H1 (cell line): ENCODE data around the gene TRAF5. TPM values are rescaled to one million over a fixed set of nuclear protein-coding genes. Genes with fewer than 3 reads are reported as not detected.

Source experiments
- CTCF ChIA-PET: fragments of 300-600 bp; sonication (Branson Sonifier 250); formaldehyde crosslinking; loops from one replicate; lab custom pipeline; 2021; ENCODE audit not compliant: partially characterized antibody; lab: Charles Lee
- POLR2A ChIA-PET: fragments of 300-600 bp; sonication (Branson Sonifier 250); formaldehyde crosslinking; loops from one replicate; lab custom pipeline; 2021; ENCODE audit warnings: inconsistent platforms; ENCODE audit not compliant: partially characterized antibody; lab: Charles Lee
- DNase-seq, 2 experiments: peaks; one replicate each; pipeline versions ENCODE4 v3.0.0 to v3.0.0-alpha.2; 2010 to 2022; ENCODE audit warnings: low spot score in 2 of 2, low read depth in 1 of 2, mixed read lengths in 1 of 2
- FAIRE-seq: peaks from 2 replicates; lab custom pipeline; 2011; peaks lifted over from hg19 to GRCh38; lab: Jason Lieb, UNC
- H2AFZ ChIP-seq: 2 replicates; pipeline ENCODE4 v1.8.1; 2012; ENCODE audit warnings: low read length, inconsistent platforms
- H2AK5ac ChIP-seq: 2 replicates; pipeline ENCODE4 v1.6.1; 2013; ENCODE audit warnings: low read depth, low read length
- H2BK120ac ChIP-seq: replicated peaks from 2 replicates; pipeline ENCODE3; 2013; ENCODE audit warnings: low read depth, low read length, inconsistent platforms
- H2BK12ac ChIP-seq: 2 replicates; pipeline ENCODE4 v1.6.1; 2013; ENCODE audit warnings: low read depth, low read length
- H2BK15ac ChIP-seq: 2 replicates; pipeline ENCODE4 v1.6.1; 2013; ENCODE audit warnings: low read length
- H2BK20ac ChIP-seq: 2 replicates; pipeline ENCODE4 v1.6.1; 2013; ENCODE audit warnings: low read length
- H2BK5ac ChIP-seq: 2 replicates; pipeline ENCODE4 v1.6.1; 2013; ENCODE audit warnings: low read depth, low read length
- H3K14ac ChIP-seq: 2 replicates; pipeline ENCODE4 v1.6.1; 2013; ENCODE audit warnings: inconsistent platforms; ENCODE audit not compliant: insufficient read length
- H3K18ac ChIP-seq: 2 replicates; pipeline ENCODE4 v1.6.1; 2013; ENCODE audit warnings: low read length; ENCODE audit errors: extremely low read depth
- H3K23ac ChIP-seq: 2 replicates; pipeline ENCODE4 v1.6.1; 2013; ENCODE audit warnings: inconsistent platforms; ENCODE audit not compliant: insufficient read length
- H3K23me2 ChIP-seq: 2 replicates; pipeline ENCODE4 v1.6.1; 2013; ENCODE audit warnings: low read depth, low read length
- H3K27ac ChIP-seq: 2 replicates; pipeline ENCODE4 v1.6.1; 2011; ENCODE audit warnings: low read depth, low read length, inconsistent platforms
- H3K27me3 ChIP-seq, 4 experiments: replicated peaks in 1 of 4; 1 replicate in 1 of 4; 2 replicates in 3 of 4; pipeline versions ENCODE4 v1.6.1 to v1.8.1; 2011 to 2013; ENCODE audit warnings: low read length in 3 of 4, mild to moderate bottlenecking in 3 of 4, inconsistent platforms in 2 of 4, mixed read lengths in 2 of 4, moderate library complexity in 1 of 4; ENCODE audit not compliant: control insufficient read depth in 3 of 4, insufficient read depth in 3 of 4; ENCODE audit errors: extremely low read depth in 1 of 4
- H3K36me3 ChIP-seq, 4 experiments: 2 replicates each; pipeline versions ENCODE4 v1.6.1 to v1.8.1; 2011 to 2013; ENCODE audit warnings: mild to moderate bottlenecking in 4 of 4, low read length in 3 of 4, moderate library complexity in 2 of 4, control low read depth in 1 of 4, inconsistent platforms in 1 of 4; ENCODE audit not compliant: insufficient read depth in 4 of 4, control insufficient read depth in 2 of 4
- H3K4ac ChIP-seq: replicated peaks from 2 replicates; pipeline ENCODE3; 2013; ENCODE audit warnings: low read length, low read depth, mixed read lengths, inconsistent platforms; ENCODE audit not compliant: insufficient read length
- H3K4me1 ChIP-seq, 4 experiments: replicated peaks in 1 of 4; 1 replicate in 1 of 4; 2 replicates in 3 of 4; pipeline versions ENCODE4 v1.6.1 to v1.8.1; 2011 to 2013; ENCODE audit warnings: low read length in 3 of 4, inconsistent platforms in 2 of 4, mixed read lengths in 1 of 4; ENCODE audit not compliant: insufficient read depth in 4 of 4, control insufficient read depth in 3 of 4
- H3K4me2 ChIP-seq, 2 experiments: 2 replicates each; pipeline versions ENCODE4 v1.6.1 to v1.8.1; 2011 to 2013; ENCODE audit warnings: low read depth in 2 of 2, low read length in 2 of 2, control low read depth in 1 of 2, inconsistent platforms in 1 of 2, mild to moderate bottlenecking in 1 of 2; ENCODE audit not compliant: insufficient read depth in 1 of 2
- H3K4me3 ChIP-seq, 4 experiments: fragments of 200-600, 300-600 bp in 1 of 4; sonication (generic), shearing (Covaris generic), sonication (Bioruptor Twin) in 1 of 4; 2 replicates each; pipeline versions ENCODE4 v1.5.1 to v1.8.1; 2011 to 2016; ENCODE audit warnings: low read length in 4 of 4, low read depth in 3 of 4, control low read depth in 2 of 4, inconsistent platforms in 2 of 4, mild to moderate bottlenecking in 2 of 4, mixed read lengths in 1 of 4, moderate library complexity in 1 of 4; ENCODE audit not compliant: insufficient read depth in 2 of 4; ENCODE audit errors: extremely low read depth in 1 of 4
- H3K56ac ChIP-seq: replicated peaks from 2 replicates; pipeline ENCODE3; 2013; ENCODE audit warnings: low read depth, mild to moderate bottlenecking, mixed read lengths, low read length, inconsistent platforms; ENCODE audit not compliant: insufficient read length
- H3K79me1 ChIP-seq: 2 replicates; pipeline ENCODE4 v1.6.1; 2013; ENCODE audit warnings: low read depth, low read length, control low read depth
- H3K79me2 ChIP-seq, 2 experiments: 2 replicates each; pipeline versions ENCODE4 v1.6.1 to v1.8.1; 2012 to 2013; ENCODE audit warnings: low read length in 2 of 2, mild to moderate bottlenecking in 2 of 2, inconsistent platforms in 1 of 2; ENCODE audit not compliant: insufficient read depth in 2 of 2, control insufficient read depth in 1 of 2
- H3K9ac ChIP-seq, 4 experiments: replicated peaks in 1 of 4; 1 replicate in 1 of 4; 2 replicates in 3 of 4; pipeline versions ENCODE4 v1.6.1 to v1.8.1; 2011 to 2013; ENCODE audit warnings: low read depth in 3 of 4, low read length in 3 of 4, control low read depth in 2 of 4, mild to moderate bottlenecking in 2 of 4, moderate library complexity in 2 of 4, inconsistent platforms in 1 of 4; ENCODE audit errors: extremely low read depth in 1 of 4
- H3K9me3 ChIP-seq, 2 experiments: 2 replicates each; pipeline versions ENCODE4 v1.6.1 to v1.8.1; 2012 to 2013; ENCODE audit warnings: mild to moderate bottlenecking in 2 of 2, moderate library complexity in 2 of 2, control low read depth in 1 of 2, inconsistent platforms in 1 of 2, low read depth in 1 of 2, low read length in 1 of 2, mixed read lengths in 1 of 2; ENCODE audit not compliant: insufficient read depth in 2 of 2
- H4K20me1 ChIP-seq, 2 experiments: replicated peaks in 1 of 2; 2 replicates each; pipeline versions ENCODE3 to v1.8.1; 2011 to 2013; ENCODE audit warnings: inconsistent platforms in 2 of 2, low read length in 2 of 2, mild to moderate bottlenecking in 1 of 2; ENCODE audit not compliant: insufficient read depth in 2 of 2, control insufficient read depth in 1 of 2
- H4K5ac ChIP-seq: 2 replicates; pipeline ENCODE4 v1.6.1; 2013; ENCODE audit warnings: low read length, low read depth, mixed read lengths, inconsistent platforms; ENCODE audit not compliant: insufficient read length
- H4K8ac ChIP-seq: 2 replicates; pipeline ENCODE4 v1.8.0; 2013; ENCODE audit warnings: mild to moderate bottlenecking, moderate library complexity, low read length, inconsistent platforms; ENCODE audit not compliant: insufficient read depth; ENCODE audit errors: extremely low read depth
- H4K91ac ChIP-seq: replicated peaks from 2 replicates; pipeline ENCODE3; 2013; ENCODE audit warnings: low read length, mixed read lengths, inconsistent platforms; ENCODE audit not compliant: insufficient read length
- CEBPB ChIP-seq: IDR thresholded peaks from 2 replicates; pipeline ENCODE4 v1.6.1; 2012; ENCODE audit warnings: low read depth, low read length
- WGBS, 2 experiments: shearing (Covaris generic) in 1 of 2; methylation state at CpG; one replicate each; pipeline versions ENCODE4 v1.1.6 to v1.1.7; 2013 to 2015; ENCODE audit warnings: low lambda C conversion rate in 2 of 2, mixed read lengths in 2 of 2, inconsistent platforms in 1 of 2, low coverage in 1 of 2, missing lambda C conversion rate in 1 of 2; ENCODE audit not compliant: insufficient replicate concordance in 2 of 2, insufficient coverage in 1 of 2, insufficient read length in 1 of 2; ENCODE audit errors: extremely low coverage in 1 of 2, missing lambda C conversion rate in 1 of 2; 5-methylcytosine and 5-hydroxymethylcytosine counted together
- polyA plus RNA-seq, 7 experiments: library from polyadenylated mRNA; depleted of rRNA in 3 of 7; stranded (reverse) in 5 of 7; unstranded in 2 of 7; fragments of >200 nt in 5 of 7; fragments of 200-250 nt in 2 of 7; gene quantifications; 1 replicate in 5 of 7; 2 replicates in 1 of 7; 4 replicates in 1 of 7; pipeline versions ENCODE4 v1.2.1 to v1.2.3, GENCODE V29; 2011 to 2013; ENCODE audit warnings: missing spikeins in 2 of 7, mixed read lengths in 2 of 7
- total RNA-seq: library from RNA; stranded (reverse); fragmentation: NEBNext Ultra II Directional; extraction: Animal tissue kit (Norgen Biotek cat#: 25700); gene quantifications from 2 replicates; pipeline ENCODE4 v1.2.1, GENCODE V29; 2021
- TF ChIP-seq, protein P1 (sequence below): IDR thresholded peaks from 2 replicates; pipeline ENCODE4 v1.6.1; 2011; ENCODE audit warnings: low read length, improper control_type of control experiment

TRAF5 gene
- total and polyA plus RNA-seq, 2 of the 8 experiments (the other 6 are each of a cell fraction or from before 2014, with no cell fraction given): 13.0 to 17.1 TPM

DNA sequence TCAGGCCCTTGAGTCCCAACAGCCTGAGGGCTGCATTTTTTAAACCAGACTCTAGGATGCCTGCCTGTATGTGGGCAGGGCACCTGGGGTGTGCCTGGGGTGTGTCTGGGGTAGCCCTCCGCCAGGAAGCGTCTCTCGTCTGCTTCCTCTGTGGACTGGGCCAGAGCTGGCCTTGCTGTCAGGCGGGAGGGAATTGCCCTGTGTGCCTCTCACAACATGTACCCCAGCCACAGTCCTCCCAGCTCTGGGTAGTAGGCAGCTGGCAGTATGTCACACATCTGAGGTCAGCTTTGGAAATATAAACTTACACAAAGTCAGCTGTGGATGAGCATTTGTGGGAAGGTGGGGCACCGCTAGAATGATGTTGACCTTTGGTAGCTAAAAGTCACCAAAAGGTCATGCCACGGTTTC, 13.0 kb downstream of the TRAF5 start:
- H2BK20ac ChIP-seq: no peak overlapping the region
- peaks cover 0 to 48% of the 10 kb centered on the region in 2 experiments; a peak in 2 of 4 replicates for H3K79me2 ChIP-seq
- FAIRE-seq (no peak), DNase-seq (peak in 1 of 2 experiments; percentile 41)
- ChIA-PET CTCF (interaction anchor here (0.6 to 3.1 kb wide), 6 partner anchors 11 to 174 kb away, joined by 3 to 19 read pairs (median 8); partner anchors contain the start of gene TRAF5), POLR2A (interaction anchor here (0.6 to 1.2 kb wide), 3 partner anchors 13 to 69 kb away, joined by 3 to 4 read pairs (median 4); partner anchors contain the start of gene TRAF5)
- H4K5ac ChIP-seq: no peak overlapping the region
- H3K23me2 ChIP-seq: no peaks in the 10 kb centered on the region
- no peak overlapping the region for H4K91ac ChIP-seq
- peaks cover 7% of the 10 kb centered on the region; the same call in 1 of the 2 replicates for H3K79me1 ChIP-seq
- 93% methylated on average over 6 of the region's 6 CpGs; no CpG with 5 or more reads in 1 of the 2 experiments for WGBS, 2 experiments
- H2AK5ac ChIP-seq: no peak overlapping the region
- H2BK12ac ChIP-seq: no peak overlapping the region
- H3K23ac ChIP-seq: no peak overlapping the region
- no peak overlapping the region for H3K18ac ChIP-seq
- H4K8ac ChIP-seq: no peak overlapping the region
- no peaks in the 10 kb centered on the region for H3K9me3 ChIP-seq
- H2BK15ac ChIP-seq: no peak overlapping the region
- peaks cover 0 to 4% (median 4%) of the 10 kb centered on the region in 4 experiments; a peak in 6 of 7 replicates for H3K4me1 ChIP-seq
- no peak overlapping the region for H3K4ac ChIP-seq
- no peak overlapping the region for H3K4me2 ChIP-seq
- no peak overlapping the region for H3K56ac ChIP-seq
- peaks cover 0 to 10% of the 10 kb centered on the region in 2 experiments for H4K20me1 ChIP-seq
- no peaks in the 10 kb centered on the region for H3K27me3 ChIP-seq
- H3K14ac ChIP-seq: no peak overlapping the region
- no peaks in the 10 kb centered on the region for H3K36me3 ChIP-seq
- H3K27ac ChIP-seq: no peak overlapping the region
- H2BK5ac ChIP-seq: no peak overlapping the region
- no peak overlapping the region for H3K4me3 ChIP-seq
- H2BK120ac ChIP-seq: no peak overlapping the region
- no peak overlapping the region for H2AFZ ChIP-seq
- H3K9ac ChIP-seq: no peak overlapping the region
- TF ChIP-seq CEBPB: no peak
- TF ChIP-seq, protein P1, sequence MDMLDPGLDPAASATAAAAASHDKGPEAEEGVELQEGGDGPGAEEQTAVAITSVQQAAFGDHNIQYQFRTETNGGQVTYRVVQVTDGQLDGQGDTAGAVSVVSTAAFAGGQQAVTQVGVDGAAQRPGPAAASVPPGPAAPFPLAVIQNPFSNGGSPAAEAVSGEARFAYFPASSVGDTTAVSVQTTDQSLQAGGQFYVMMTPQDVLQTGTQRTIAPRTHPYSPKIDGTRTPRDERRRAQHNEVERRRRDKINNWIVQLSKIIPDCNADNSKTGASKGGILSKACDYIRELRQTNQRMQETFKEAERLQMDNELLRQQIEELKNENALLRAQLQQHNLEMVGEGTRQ: no peak
